Thyroid gland (tissue), 4 donors: ENCODE measurements around the gene RASSF1.

Source experiments
- CTCF ChIP-seq, 6 experiments: fragments of 200-600 bp in 3 of 6; fragments of 450-650 bp in 3 of 6; sonication (generic) in 3 of 6; IDR thresholded peaks; one replicate each; pipeline ENCODE4 v1.5.1; 2016 to 2019; ENCODE audit warnings: antibody characterized with exemption in 6 of 6, mild to moderate bottlenecking in 2 of 6, inconsistent platforms in 1 of 6, moderate library complexity in 1 of 6
- POLR2A ChIP-seq, 2 donors: fragments of 450-650 bp; IDR thresholded peaks; one replicate each; pipeline ENCODE4 v1.6.1; 2017; ENCODE audit warnings: antibody characterized with exemption in 2 of 2, mild to moderate bottlenecking in 2 of 2, moderate library complexity in 1 of 2

GRCh38 chr3:50340147-50340447 is 539 bp downstream of the RASSF1 start:
- TF ChIP-seq CTCF (IDR thresholded peaks at IDR 0.05) (no peak), POLR2A (IDR thresholded peaks at IDR 0.05) (no peak)
